Effector memory CD4-positive, alpha-beta T cell (primary cell): ENCODE data around the gene PRDM12.

ENCODE experiments used
- DNase-seq, 3 donors: peaks; one replicate each; pipeline ENCODE4 v3.0.0-alpha.2; 2020
- H3K27ac ChIP-seq: 2 replicates; pipeline ENCODE4 v1.7.0; 2013; ENCODE audit warnings: mild to moderate bottlenecking, low read length, moderate library complexity; ENCODE audit not compliant: insufficient read depth, poor library complexity, severe bottlenecking
- H3K27me3 ChIP-seq: replicated peaks from 2 replicates; pipeline ENCODE4 v1.7.0; 2013; ENCODE audit warnings: mild to moderate bottlenecking, low read length; ENCODE audit not compliant: insufficient read depth, control insufficient read depth, poor library complexity, severe bottlenecking
- H3K36me3 ChIP-seq: 2 replicates; pipeline ENCODE4 v1.7.0; 2013; ENCODE audit warnings: mild to moderate bottlenecking, low read length, moderate library complexity; ENCODE audit not compliant: control insufficient read depth, insufficient read depth
- H3K4me1 ChIP-seq: 2 replicates; pipeline ENCODE4 v1.7.0; 2013; ENCODE audit warnings: low read length, mild to moderate bottlenecking; ENCODE audit not compliant: control insufficient read depth, insufficient read depth, poor library complexity, severe bottlenecking
- H3K4me3 ChIP-seq: 2 replicates; pipeline ENCODE4 v1.7.0; 2013; ENCODE audit warnings: low read length, low read depth, mild to moderate bottlenecking; ENCODE audit not compliant: insufficient read depth, poor library complexity, severe bottlenecking
- H3K9me3 ChIP-seq: 2 replicates; pipeline ENCODE4 v1.7.0; 2013; ENCODE audit warnings: mild to moderate bottlenecking, low read length, moderate library complexity; ENCODE audit not compliant: control insufficient read depth

The PRDM12 gene

DNA sequence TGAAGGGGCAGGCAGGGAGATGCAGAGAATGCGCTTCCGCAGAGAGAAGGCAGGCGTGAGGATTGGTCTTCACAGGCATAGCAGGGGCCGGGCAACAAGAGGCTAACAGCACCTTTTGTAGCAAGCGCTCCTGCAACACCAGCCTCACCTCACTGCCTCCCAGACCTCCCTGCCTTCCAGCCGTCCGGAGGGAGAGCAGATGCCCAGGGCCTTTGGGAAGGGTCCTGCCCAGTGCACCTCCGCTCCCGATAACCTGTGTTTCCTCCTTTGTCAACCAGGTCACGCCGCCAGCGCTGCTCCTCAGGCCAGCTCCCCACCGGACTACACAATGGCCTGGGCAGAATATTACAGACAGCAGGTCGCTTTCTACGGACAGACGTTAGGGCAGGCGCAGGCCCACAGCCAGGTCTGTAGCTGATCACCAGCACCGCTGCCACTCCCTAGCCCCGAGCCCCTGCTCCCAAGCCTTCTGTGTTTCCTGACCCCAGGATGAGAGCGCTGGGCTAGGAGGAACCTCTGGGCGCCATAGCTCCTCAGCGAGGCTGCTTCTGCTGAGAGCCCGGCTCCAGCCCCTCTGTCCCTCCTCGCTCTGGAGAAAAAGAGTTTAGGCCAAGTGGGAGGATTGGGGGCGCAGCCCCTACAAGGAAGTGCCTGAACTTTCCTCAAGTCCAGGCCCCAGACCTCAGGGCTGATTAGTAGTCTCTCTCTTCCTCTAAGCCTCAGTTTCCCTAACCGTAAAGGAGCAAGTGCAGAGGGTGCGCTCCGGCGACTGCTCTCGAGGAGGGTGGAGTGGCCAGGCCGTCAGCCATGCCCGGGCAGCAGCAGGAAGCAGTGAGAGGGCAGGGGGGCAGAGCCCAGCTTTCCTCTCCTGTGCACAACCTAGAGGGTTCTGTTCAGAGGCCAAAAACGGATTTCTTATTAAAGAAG, 28.4 kb upstream of the PRDM12 start:
- Histone ChIP-seq H3K27ac (no peak overlapping the region), H3K36me3 (peaks cover 53% of the 10 kb centered on the region), H3K4me3 (no peak overlapping the region), H3K9me3 (no peaks in the 10 kb centered on the region), H3K27me3 (no peaks in the 10 kb centered on the region), H3K4me1 (no peaks in the 10 kb centered on the region)
- no peak for DNase-seq

DNA sequence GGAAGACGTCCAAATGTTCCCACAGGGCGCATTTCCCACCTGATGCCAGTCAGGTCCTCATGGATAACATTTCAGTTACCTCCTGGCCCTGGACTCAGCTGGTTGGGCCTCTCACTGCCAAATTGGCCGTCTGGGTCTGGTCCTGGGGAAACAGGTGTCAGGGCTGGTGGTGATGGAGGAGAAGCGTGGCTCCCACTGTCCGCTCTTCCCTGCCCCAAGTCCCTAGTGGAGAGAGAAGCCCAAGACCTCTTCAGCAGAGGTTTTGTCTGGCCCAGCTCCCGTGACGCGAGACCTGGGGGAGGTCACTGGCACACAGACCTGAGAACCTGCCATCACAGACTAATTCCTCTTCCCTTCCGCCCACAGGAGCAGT, 27.8 kb upstream of the PRDM12 start:
- DNase-seq, result no peak
- Histone ChIP-seq H3K36me3 (peaks cover 46% of the 10 kb centered on the region), H3K4me3 (no peak overlapping the region), H3K4me1 (no peaks in the 10 kb centered on the region), H3K27ac (no peak overlapping the region), H3K27me3 (no peaks in the 10 kb centered on the region), H3K9me3 (no peaks in the 10 kb centered on the region)

DNA sequence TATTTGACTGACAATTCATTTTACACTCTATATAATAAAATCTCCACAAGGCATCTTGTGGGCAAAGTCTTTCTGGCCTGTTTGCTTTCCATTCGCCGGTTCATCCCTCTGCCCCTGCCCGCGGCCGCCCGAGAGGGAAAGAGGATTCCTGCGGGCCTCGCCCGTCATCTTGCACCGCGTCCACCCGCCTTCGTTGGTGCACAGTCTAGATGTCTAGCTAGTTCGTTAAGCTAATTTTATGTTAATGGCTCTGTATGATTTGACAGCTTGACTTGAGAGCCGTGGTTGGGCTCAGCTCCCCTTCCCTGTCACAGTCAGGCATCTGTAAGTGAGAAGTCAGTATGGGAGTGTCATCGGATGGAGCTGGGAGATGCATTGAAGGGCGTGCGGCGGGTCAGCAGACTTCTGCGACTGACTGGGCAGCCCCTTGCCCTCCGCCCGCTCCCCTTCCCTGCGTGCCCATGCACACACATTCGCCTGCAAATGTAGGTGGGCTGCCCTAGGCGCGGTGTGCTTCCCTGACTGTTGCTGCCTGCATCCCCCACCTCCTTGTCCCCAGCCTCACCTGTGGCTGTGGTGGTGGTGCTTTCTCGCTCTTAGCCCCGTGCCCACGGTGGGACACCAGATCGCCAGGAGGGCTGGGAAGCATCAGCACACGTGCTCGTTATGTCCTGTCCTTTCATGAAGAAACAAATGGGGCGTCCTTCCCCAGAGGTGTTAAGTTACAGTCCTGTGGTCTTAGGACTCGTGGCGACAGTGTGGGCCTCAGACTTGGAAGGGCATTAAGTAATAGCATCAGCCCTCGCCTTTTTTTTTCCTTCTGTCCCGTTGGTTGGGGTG, 25.9 kb upstream of the PRDM12 start:
- Histone ChIP-seq H3K4me1 (no peaks in the 10 kb centered on the region), H3K9me3 (no peaks in the 10 kb centered on the region), H3K4me3 (no peak overlapping the region), H3K27ac (no peak overlapping the region), H3K36me3 (peaks cover 28% of the 10 kb centered on the region), H3K27me3 (no peaks in the 10 kb centered on the region)
- DNase-seq, result no peak

DNA sequence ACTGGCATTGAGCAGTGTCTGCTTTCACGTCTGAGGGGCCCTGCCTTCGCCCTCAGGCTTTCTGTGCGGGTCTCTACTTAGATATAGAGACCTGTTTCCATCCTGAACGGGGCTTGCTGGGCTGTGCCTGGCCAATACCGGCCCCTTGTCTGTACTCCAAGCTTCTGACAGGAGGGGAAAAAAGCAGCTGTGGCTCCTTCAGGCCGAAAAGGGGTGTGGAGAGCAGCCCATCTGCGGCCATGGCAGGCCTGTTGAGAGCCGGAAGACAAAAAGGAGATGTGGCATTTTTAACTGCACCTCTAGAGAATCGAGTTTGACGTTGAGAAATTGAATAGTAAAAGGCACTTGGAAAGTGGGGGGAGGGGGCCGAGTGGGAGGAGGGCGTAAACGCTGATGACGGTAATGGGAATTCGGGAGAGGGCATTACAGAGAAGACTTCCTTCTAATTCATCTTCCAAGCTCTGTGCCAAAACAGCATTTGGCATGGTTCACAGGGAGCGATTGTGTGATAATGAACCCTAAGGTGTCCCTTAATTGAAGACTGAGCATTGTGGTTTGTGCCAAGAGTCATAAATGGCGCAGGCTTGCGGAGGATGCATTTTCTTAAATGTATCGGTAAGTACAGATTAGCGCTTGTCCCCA, 25.1 kb upstream of the PRDM12 start:
- H3K36me3 ChIP-seq, result peaks cover 21% of the 10 kb centered on the region
- H3K27me3 ChIP-seq, result no peaks in the 10 kb centered on the region
- no peaks in the 10 kb centered on the region for H3K4me1 ChIP-seq
- no peak for DNase-seq
- H3K9me3 ChIP-seq, result no peaks in the 10 kb centered on the region
- H3K4me3 ChIP-seq, result no peak overlapping the region
- no peak overlapping the region for H3K27ac ChIP-seq

GRCh38 chr9:130639866-130640555, 24.4 kb upstream of the PRDM12 start:
- no peaks in the 10 kb centered on the region for H3K9me3 ChIP-seq
- H3K36me3 ChIP-seq, result peaks cover 13% of the 10 kb centered on the region
- no peak overlapping the region for H3K27ac ChIP-seq
- DNase-seq, result no peak
- H3K4me3 ChIP-seq, result no peak overlapping the region
- H3K4me1 ChIP-seq, result no peaks in the 10 kb centered on the region
- no peaks in the 10 kb centered on the region for H3K27me3 ChIP-seq

DNA sequence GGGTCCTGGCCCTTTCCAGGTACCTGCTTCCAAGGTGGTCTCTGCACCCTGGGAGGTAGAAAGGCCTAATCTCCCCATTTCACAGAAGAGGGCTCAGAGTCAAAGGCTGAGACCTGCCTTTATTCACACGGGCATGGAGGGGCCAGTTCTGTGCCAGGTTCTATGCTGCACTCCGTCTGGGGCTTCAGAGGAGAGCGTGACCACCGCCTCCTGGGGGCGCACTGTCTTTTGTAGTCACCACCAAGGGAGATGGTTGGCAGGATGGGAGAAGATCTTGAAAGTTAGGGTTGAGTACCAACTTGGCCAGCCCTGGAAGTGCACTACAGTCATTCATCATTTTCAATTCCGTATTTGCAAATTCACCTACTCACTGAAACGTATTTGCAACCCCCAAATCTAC, 23.7 kb upstream of the PRDM12 start:
- Histone ChIP-seq H3K27ac (no peak overlapping the region), H3K4me3 (no peak overlapping the region), H3K4me1 (no peaks in the 10 kb centered on the region), H3K9me3 (no peaks in the 10 kb centered on the region), H3K36me3 (peaks cover 7% of the 10 kb centered on the region), H3K27me3 (no peaks in the 10 kb centered on the region)
- no peak for DNase-seq

DNA sequence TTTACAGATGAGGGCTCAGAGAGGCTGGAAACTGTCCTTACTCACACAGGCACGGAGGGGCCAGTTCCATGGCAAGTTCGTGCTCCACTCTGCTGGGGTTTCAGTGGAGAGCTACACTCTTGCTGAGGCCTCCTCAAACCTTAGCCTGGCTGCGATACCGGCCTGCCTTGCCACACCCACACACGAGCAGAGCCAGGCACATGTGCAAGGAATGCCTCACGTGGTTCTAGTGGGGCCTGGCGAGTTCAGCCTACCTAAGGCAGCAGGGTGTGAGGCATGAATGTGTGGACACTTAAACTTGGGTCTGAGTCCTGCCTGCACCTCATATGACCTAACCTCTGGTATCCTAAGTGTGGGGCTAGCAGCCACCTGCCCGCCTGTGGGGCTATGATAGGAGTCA, 21.5 kb upstream of the PRDM12 start:
- no peak for DNase-seq
- Histone ChIP-seq H3K4me1 (no peaks in the 10 kb centered on the region), H3K9me3 (no peaks in the 10 kb centered on the region), H3K4me3 (no peak overlapping the region), H3K27me3 (no peaks in the 10 kb centered on the region), H3K36me3 (no peaks in the 10 kb centered on the region), H3K27ac (no peak overlapping the region)

GRCh38 chr9:130651221-130651620, 13.2 kb upstream of the PRDM12 start:
- Histone ChIP-seq H3K27ac (no peak overlapping the region), H3K4me3 (no peak overlapping the region), H3K27me3 (no peaks in the 10 kb centered on the region), H3K9me3 (no peaks in the 10 kb centered on the region), H3K36me3 (no peaks in the 10 kb centered on the region), H3K4me1 (no peaks in the 10 kb centered on the region)
- DNase-seq, result no peak

GRCh38 chr9:130651752-130652151, 12.6 kb upstream of the PRDM12 start:
- Histone ChIP-seq H3K27ac (no peak overlapping the region), H3K9me3 (no peaks in the 10 kb centered on the region), H3K27me3 (no peaks in the 10 kb centered on the region), H3K36me3 (no peaks in the 10 kb centered on the region), H3K4me1 (no peaks in the 10 kb centered on the region), H3K4me3 (no peak overlapping the region)
- DNase-seq, result no peak
